NCI-H187 (cell line): ENCODE data around the gene RHBDD2.
"Not testable (repeated sequence)": the region's sequence is repeated elsewhere in the genome, so short reads cannot be mapped to it uniquely, and the experiment has no call there.

Source experiments
- DNase-seq, 2 experiments: peaks; one replicate each; lab custom pipeline; 2025; lab: John Stamatoyannopoulos, UW

Gene RHBDD2

DNA sequence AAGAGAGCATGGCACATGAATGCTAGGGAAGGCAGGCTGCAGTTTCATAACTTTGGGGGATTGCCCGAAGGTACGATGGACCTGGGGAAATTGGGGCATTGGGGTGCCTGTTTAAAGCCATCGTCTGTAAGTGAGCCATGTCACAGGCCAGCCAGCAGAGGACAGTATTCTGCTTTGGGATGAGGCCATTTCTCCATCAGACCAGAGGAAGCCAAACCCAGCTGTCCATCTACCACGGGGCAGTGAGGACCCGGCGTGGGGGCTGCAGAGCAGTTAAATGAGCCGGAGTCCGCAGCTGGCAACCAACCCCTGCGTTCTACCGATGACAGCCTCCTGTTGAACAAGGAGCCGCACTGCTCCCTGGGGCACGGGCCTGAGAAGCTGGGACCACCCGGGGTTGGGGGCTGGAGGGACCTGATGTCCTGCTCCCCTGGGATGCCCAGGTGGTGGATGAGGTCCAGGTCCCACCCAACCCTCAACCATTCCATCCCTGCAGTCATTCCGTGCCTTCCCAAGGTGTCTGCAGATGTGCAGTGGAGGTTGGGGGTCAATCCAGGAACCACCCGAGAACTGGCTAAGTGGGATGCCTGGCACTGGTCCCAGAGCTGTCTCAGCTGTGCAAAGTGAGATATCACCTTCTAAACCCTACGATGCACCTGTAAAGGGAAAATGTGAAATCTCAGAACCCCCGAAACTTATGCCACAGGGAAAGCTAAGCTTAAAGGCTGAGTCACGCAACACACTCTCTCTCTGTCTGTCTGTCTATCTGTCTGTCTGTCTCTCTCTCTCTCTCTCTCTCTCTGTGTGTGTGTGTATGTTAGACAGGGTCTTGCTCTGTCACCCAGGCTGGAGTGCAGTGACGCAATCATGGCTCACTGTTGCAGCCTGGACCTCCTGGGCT, 12.1 kb upstream of the RHBDD2 start:
- peak; percentile 24 to 47 for DNase-seq

DNA sequence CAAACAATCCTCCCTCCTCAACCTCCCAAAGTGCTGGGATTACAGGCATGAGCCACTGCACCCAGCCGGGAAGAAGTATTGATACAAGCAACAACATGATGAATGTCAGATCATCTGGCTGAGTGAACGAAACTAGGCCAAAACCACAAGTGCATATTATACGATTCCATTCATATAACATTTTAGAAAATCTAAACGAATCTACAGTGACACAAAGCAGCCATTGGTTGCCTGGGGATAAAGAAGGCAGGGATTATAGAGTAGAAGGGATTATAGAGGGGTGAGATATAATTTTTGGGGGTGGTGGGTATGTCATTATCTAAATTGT, 11.5 kb upstream of the RHBDD2 start:
- no peak for DNase-seq

- DNase-seq = no peak
These were observed 10.7 kb upstream of the RHBDD2 start for GRCh38 chr7:75868153-75868552.

DNA sequence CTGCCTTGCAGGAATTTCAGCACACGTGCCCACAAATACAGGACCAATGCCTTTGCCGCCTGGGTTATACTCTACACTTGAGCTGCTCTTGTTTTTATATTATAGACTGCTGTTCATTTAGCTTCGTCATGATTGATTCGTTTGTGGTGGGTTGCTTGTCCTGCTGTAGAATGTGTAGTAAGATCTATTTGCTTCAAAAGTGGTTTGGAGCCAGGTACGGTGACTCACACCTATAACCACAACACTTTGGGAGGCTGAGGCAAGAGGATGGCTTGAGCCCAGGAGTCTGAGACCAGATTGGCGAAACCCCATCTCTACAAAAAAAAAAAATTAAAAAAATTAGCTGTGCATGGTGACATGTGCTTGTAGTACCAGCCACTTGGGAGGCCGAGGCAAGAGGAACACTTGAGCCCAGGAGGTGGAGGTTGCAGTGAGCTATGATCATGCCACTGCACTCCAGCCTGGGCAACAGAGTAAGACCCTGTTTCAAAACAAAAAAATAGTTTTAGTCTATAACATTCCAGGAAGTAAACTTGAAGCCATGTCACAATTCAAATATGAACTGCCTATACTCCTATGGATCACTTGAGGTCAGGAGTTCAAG, 9.0 kb upstream of the RHBDD2 start:
- DNase-seq = no peak

DNA sequence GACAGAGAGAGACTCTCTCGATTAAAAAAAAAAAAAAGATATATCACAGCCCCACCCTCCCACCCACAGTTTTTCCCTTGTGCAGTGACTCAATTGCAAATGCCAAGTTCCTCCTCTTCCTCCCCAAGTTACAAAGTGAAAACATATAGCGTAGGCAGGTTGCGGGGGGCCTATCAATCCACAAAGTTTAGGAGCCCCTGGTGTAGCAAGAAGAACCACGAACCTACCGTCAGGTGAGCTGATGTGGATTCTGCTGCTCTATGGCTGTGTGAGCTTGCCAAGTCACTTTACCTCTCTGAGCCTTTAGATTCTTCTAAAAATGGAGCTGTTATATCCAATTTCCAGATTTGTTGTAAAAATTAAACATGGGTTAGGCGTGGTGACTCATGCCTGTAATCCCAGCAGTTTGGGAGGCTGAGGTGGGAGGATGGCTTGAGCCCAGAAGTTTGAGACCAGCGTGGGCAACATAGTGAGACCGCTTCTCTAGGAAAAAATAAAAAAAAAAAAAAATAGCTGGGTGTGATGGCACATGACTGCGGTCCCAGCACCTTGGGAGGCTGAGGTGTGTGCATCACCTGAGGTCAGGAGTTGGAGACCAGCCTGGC, 8.2 kb upstream of the RHBDD2 start:
- DNase-seq = no peak

- DNase-seq = no peak
These were observed 6.6 kb upstream of the RHBDD2 start for GRCh38 chr7:75872073-75872782.

GRCh38 chr7:75874180-75874579, 4.7 kb upstream of the RHBDD2 start:
- DNase-seq = not testable (repeated sequence)

- no peak for DNase-seq
These were observed 3.4 kb upstream of the RHBDD2 start for GRCh38 chr7:75875113-75876080.

DNA sequence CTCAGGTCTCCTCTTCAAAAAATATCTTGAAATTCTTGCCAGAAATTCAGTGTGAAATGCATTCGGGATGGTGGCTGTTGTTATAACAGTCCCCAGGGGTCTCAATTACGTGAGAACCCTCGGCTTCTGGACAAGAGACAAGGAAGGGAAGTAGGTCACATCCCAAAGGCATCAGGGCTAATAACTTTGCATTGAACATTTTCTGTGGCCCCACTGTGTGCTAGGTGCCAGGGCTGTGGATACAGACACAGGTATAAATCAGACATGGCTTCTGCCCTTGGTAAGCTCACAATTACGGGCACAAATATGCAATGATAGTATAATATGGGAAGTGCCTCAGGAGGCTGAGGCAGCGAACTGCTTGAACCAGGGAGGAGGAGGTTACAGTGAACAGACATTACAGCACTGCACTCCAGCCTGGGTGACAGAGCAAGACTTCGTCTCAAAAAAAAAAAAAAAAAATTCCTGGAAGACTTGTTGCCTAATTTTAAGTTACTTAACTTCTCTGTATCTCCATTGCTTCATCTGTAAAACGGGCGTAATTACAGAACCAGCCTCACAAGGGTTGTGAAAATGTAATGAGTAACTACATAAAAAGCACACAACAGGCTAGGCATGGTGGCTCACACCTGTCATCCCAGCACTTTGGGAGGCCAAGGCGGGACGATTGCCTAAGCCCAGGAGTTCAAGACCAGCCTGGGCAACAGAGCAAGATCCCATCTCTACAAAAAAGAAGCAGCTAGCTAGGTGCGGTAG, 2.5 kb upstream of the RHBDD2 start:
- no peak for DNase-seq

DNA sequence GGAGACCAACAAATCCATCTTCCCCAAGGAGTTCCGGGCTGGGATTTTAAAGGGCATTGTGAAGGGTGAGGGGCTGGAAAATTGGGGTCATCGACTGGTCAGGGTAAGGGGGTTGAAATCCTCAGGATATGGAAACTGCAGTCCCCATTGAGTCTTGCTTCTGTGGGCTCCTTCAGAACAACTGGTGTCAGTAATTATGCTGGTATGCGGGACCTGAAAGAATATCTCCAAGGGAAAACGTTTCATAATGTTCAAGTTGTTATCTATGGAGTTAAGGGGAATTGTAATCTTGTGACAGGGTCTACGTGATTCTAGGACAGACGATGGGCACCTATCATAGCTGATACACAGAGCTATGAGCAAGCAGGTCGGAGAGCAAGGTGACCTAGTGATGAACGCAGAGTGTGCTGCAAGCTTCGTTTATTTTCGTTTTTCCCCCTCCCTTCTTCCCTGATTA, 494 bp upstream of the RHBDD2 start:
- no peak for DNase-seq

- no peak for DNase-seq
These were observed 944 bp downstream of the RHBDD2 start for GRCh38 chr7:75879771-75880184.

DNA sequence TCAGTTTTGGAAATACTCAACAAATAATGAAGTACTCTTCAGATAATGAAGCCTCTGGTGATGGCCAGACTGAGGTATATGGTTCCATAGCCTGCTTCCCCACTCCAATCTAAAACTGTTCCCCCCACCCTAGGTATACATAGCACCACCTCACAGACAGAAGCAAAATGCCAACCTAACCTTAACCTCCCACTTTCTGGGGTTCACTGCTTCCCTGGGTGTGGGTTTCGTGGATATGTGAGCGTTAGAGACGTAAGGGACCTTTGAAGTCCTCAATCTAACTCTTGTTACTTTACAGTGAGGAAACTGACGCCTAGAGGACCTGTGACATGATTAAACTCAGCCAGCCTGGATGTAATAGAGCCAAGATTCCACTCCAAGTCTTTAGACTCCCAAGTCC, 1.4 kb downstream of the RHBDD2 start:
- no peak for DNase-seq

GRCh38 chr7:75881436-75882095, 2.7 kb downstream of the RHBDD2 start:
- no peak for DNase-seq

- DNase-seq = not testable (repeated sequence)
These were observed 4.5 kb downstream of the RHBDD2 start for GRCh38 chr7:75883265-75883824.

GRCh38 chr7:75884476-75884875, 5.6 kb downstream of the RHBDD2 start:
- DNase-seq = no peak

DNA sequence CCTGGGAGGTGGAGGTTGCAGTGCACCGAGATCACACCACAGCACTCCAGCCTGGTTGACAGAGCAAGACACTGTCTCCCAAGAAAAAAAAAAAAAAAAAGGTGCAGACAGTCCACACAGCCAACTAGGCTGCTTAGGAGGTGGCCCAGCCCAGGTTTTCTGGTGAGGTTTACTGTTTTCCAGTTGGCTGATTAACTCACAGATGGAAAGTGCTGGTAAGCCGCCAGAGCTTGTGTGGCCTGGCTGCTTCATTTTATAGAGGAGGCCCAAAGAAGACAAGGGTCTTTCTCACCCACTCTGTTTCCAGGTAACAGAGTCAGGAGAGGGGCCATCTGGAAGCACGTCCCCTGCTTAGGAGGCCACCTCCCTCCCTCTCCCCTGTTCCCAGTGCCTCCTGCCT, 6.2 kb downstream of the RHBDD2 start:
- DNase-seq = no peak

GRCh38 chr7:75887669-75888369, 9.0 kb downstream of the RHBDD2 start:
- DNase-seq = no peak

DNA sequence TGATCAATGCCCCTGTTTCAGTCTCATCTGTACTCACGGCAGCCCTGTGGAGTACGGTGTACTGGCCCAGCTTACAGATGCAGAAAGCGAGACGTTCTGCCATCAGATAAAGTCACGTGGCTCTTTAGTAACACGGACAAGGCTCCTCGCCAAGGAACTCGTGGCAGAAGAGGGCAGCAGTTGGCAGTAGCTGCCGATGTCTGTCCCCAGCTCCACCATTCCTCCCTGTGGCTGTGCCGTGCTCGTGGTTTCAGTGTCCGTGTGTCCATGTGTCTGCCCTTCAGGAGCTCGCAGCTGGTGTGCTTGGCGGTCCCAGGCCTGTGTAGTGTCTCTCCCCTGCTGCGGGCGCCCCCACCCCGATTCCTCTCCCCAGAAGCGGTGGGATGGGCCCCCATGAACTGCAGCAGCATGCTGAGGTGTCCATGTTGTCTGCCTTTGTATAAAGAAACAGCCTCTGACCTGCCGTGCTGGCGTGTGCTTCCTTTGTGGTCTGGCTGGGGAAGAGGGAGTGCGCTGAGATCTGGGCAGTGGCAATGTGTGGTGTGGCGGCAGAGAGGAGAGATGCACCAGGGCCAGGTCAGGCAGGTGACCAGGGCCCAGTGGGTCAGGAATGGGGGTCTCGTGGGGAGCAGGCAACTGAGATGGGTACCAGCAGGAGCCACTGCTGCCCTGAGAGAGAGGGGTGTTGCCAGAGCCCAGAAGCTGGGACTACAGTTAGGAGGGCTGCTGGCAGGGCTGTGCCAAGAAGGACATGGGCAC, 9.8 kb downstream of the RHBDD2 start:
- no peak for DNase-seq
